Spleen (tissue), 7 donors: ENCODE results near the gene GREB1L.

Experiments used
- CTCF ChIP-seq, 11 experiments: fragments of 200-600 bp in 7 of 11; fragments of 450-650 bp in 4 of 11; sonication (generic) in 4 of 11; IDR thresholded peaks in 8 of 11; conservative IDR thresholded peaks in 3 of 11; 1 replicate in 7 of 11; 2 replicates in 4 of 11; pipeline versions ENCODE4 v1.4.0 to v1.8.0; 2016 to 2021; ENCODE audit warnings: antibody characterized with exemption in 11 of 11, inconsistent platforms in 4 of 11, mild to moderate bottlenecking in 1 of 11
- POLR2A ChIP-seq, 3 donors: fragments of 450-650 bp; IDR thresholded peaks; one replicate each; pipeline ENCODE4 v1.5.1; 2017; ENCODE audit warnings: antibody characterized with exemption in 3 of 3, mild to moderate bottlenecking in 1 of 3
- donor health status: DM: no; HTN: no; CAD: no; lungs with moderate emphysema.
- donor health status: DM: no; HTN: no; CAD: no.
- donor health status: DM: no; HTN: no; CAD: no.

- TF ChIP-seq CTCF (IDR thresholded peaks at IDR 0.05 in 8 of 11, conservative IDR thresholded peaks at IDR 0.05 in 3 of 11) (no peak), POLR2A (IDR thresholded peaks at IDR 0.05) (no peak)
Measured at GRCh38 chr18:21513741-21514140, 271.7 kb downstream of the GREB1L start.
